Measurements from ENCODE around the gene ITGA8. TPM values are rescaled to one million over a fixed set of nuclear protein-coding genes. Genes with fewer than 3 reads are reported as not detected.

Gene ITGA8
- polyA plus RNA-seq, 3 donors, result not detected

GRCh38 chr10:15601819-15602218, 117.9 kb downstream of the ITGA8 start:
- Histone ChIP-seq H3K79me2 (ENCODE audit: insufficient read depth, low read length) (no peaks in the 10 kb centered on the region), H3K27ac (ENCODE audit: low read depth in 1 of 2, low read length in 2 of 2) (no peak overlapping the region), H3K9me3 (replicated peaks in 1 of 2; ENCODE audit: control insufficient read depth in 1 of 2, insufficient read depth in 1 of 2, low read length in 2 of 2) (no peaks in the 10 kb centered on the region), H2AFZ (ENCODE audit: insufficient read depth, low read depth, low read length, poor library complexity, severe bottlenecking) (no peak overlapping the region), H3K4me3 (replicated peaks in 1 of 3; ENCODE audit: low read depth in 2 of 3, low read length in 3 of 3) (no peak overlapping the region), H3K4me2 (replicated peaks; ENCODE audit: extremely low read depth, low read length, poor library complexity, severe bottlenecking) (no peak overlapping the region), H3K9ac (ENCODE audit: insufficient read depth, low read length, poor library complexity, severe bottlenecking) (no peak overlapping the region), H3K36me3 (replicated peaks in 1 of 2; ENCODE audit: control insufficient read depth in 1 of 2, insufficient read depth in 2 of 2, low read length in 2 of 2) (no peaks in the 10 kb centered on the region), H3K4me1 (ENCODE audit: control insufficient read depth in 1 of 2, insufficient read depth in 2 of 2, low read length in 2 of 2) (no peaks in the 10 kb centered on the region), H4K20me1 (ENCODE audit: insufficient read depth, low read length) (no peaks in the 10 kb centered on the region), H3K27me3 (ENCODE audit: control insufficient read depth in 2 of 2, insufficient read depth in 2 of 2, low read length in 2 of 2) (no peaks in the 10 kb centered on the region)
- no peak for TF ChIP-seq CTCF (IDR thresholded peaks at IDR 0.05)
- intact Hi-C loops (cut with micrococcal nuclease), result no loop called here
- Mint-ChIP-seq H3K36me3 (no peaks in the 10 kb centered on the region), H3K27ac (no peak overlapping the region), H3K27me3 (ENCODE audit: low read depth in 3 of 3) (peaks cover 2 to 4% (median 2%) of the 10 kb centered on the region in 3 donors), H3K9me3 (peaks cover 0 to 4% (median 2%) of the 10 kb centered on the region in 7 donors), H3K4me3 (no peak overlapping the region), H3K4me1 (no peaks in the 10 kb centered on the region)
- WGBS (ENCODE audit: insufficient coverage), result no CpG with 5 or more reads among the region's 1 CpG
- no peak for DNase-seq

- no peak overlapping the region for H2AFZ ChIP-seq (ENCODE audit: insufficient read depth, low read depth, low read length, poor library complexity, severe bottlenecking)
- no peak for DNase-seq
- no peak overlapping the region for H3K27ac ChIP-seq (ENCODE audit: low read depth in 1 of 2, low read length in 2 of 2)
- peaks cover 0 to 5% (median 2%) of the 10 kb centered on the region in 7 donors for H3K9me3 Mint-ChIP-seq
- H3K79me2 ChIP-seq (ENCODE audit: insufficient read depth, low read length), result no peaks in the 10 kb centered on the region
- H3K9me3 ChIP-seq (replicated peaks in 1 of 2; ENCODE audit: control insufficient read depth in 1 of 2, insufficient read depth in 1 of 2, low read length in 2 of 2), result peaks cover 0 to 3% of the 10 kb centered on the region in 2 donors
- no peak overlapping the region for H3K4me3 Mint-ChIP-seq
- no peak overlapping the region for H3K4me2 ChIP-seq (replicated peaks; ENCODE audit: extremely low read depth, low read length, poor library complexity, severe bottlenecking)
- H3K27ac Mint-ChIP-seq, result no peak overlapping the region
- H4K20me1 ChIP-seq (ENCODE audit: insufficient read depth, low read length), result no peaks in the 10 kb centered on the region
- H3K4me1 ChIP-seq (ENCODE audit: control insufficient read depth in 1 of 2, insufficient read depth in 2 of 2, low read length in 2 of 2), result no peaks in the 10 kb centered on the region
- H3K4me3 ChIP-seq (replicated peaks in 1 of 3; ENCODE audit: low read depth in 2 of 3, low read length in 3 of 3), result no peak overlapping the region
- H3K27me3 ChIP-seq (ENCODE audit: control insufficient read depth in 2 of 2, insufficient read depth in 2 of 2, low read length in 2 of 2), result no peaks in the 10 kb centered on the region
- H3K36me3 Mint-ChIP-seq, result no peaks in the 10 kb centered on the region
- no peak overlapping the region for H3K9ac ChIP-seq (ENCODE audit: insufficient read depth, low read length, poor library complexity, severe bottlenecking)
- TF ChIP-seq CTCF (IDR thresholded peaks at IDR 0.05), result no peak
- intact Hi-C loops (cut with micrococcal nuclease), result no loop called here
- no peaks in the 10 kb centered on the region for H3K36me3 ChIP-seq (replicated peaks in 1 of 2; ENCODE audit: control insufficient read depth in 1 of 2, insufficient read depth in 2 of 2, low read length in 2 of 2)
- no peaks in the 10 kb centered on the region for H3K4me1 Mint-ChIP-seq
- H3K27me3 Mint-ChIP-seq (ENCODE audit: low read depth in 3 of 3), result peaks cover 1 to 5% (median 2%) of the 10 kb centered on the region in 3 donors
Measured at GRCh38 chr10:15595260-15595659, 124.5 kb downstream of the ITGA8 start.
